Panc1 (cell line): Measurements from ENCODE around the gene KCNJ12.

Experiments used
- CTCF ChIP-seq: fragments of 450-650 bp; IDR thresholded peaks from 2 replicates; pipeline ENCODE4 v1.5.1; 2017; ENCODE audit warnings: mild to moderate bottlenecking
- POLR2AphosphoS5 ChIP-seq: IDR thresholded peaks from 2 replicates; pipeline ENCODE4 v1.6.1; 2012; ENCODE audit warnings: mild to moderate bottlenecking, low read depth, low read length, moderate library complexity
- TCF7L2 ChIP-seq: IDR thresholded peaks from 2 replicates; pipeline ENCODE4 v1.6.1; 2011; ENCODE audit warnings: mild to moderate bottlenecking, low read depth, low read length, inconsistent platforms
- TF ChIP-seq, protein P1 (sequence below), 2 experiments: IDR thresholded peaks; 2 replicates each; pipeline ENCODE4 v1.6.1; 2011 to 2012; ENCODE audit warnings: low read depth in 2 of 2, control low read depth in 1 of 2, low read length in 1 of 2, mild to moderate bottlenecking in 1 of 2, moderate library complexity in 1 of 2; ENCODE audit not compliant: insufficient read depth in 1 of 2

GRCh38 chr17:21463779-21464407 is 87.7 kb downstream of the KCNJ12 start:
- TF ChIP-seq CTCF = no peak
- no peak for TF ChIP-seq TCF7L2
- TF ChIP-seq POLR2AphosphoS5 = no peak
- TF ChIP-seq, protein P1, sequence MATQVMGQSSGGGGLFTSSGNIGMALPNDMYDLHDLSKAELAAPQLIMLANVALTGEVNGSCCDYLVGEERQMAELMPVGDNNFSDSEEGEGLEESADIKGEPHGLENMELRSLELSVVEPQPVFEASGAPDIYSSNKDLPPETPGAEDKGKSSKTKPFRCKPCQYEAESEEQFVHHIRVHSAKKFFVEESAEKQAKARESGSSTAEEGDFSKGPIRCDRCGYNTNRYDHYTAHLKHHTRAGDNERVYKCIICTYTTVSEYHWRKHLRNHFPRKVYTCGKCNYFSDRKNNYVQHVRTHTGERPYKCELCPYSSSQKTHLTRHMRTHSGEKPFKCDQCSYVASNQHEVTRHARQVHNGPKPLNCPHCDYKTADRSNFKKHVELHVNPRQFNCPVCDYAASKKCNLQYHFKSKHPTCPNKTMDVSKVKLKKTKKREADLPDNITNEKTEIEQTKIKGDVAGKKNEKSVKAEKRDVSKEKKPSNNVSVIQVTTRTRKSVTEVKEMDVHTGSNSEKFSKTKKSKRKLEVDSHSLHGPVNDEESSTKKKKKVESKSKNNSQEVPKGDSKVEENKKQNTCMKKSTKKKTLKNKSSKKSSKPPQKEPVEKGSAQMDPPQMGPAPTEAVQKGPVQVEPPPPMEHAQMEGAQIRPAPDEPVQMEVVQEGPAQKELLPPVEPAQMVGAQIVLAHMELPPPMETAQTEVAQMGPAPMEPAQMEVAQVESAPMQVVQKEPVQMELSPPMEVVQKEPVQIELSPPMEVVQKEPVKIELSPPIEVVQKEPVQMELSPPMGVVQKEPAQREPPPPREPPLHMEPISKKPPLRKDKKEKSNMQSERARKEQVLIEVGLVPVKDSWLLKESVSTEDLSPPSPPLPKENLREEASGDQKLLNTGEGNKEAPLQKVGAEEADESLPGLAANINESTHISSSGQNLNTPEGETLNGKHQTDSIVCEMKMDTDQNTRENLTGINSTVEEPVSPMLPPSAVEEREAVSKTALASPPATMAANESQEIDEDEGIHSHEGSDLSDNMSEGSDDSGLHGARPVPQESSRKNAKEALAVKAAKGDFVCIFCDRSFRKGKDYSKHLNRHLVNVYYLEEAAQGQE (IDR thresholded peaks at IDR 0.05; ENCODE audit: insufficient read depth in 1 of 2, low read depth in 2 of 2, low read length in 1 of 2) = no peak
